HG03439 (cell line): ENCODE data around the gene ATRIP.
A peak's percentile ranks its signal among the peaks of the same experiment; 100 is the strongest.
"Not testable (repeated sequence)": the region's sequence is repeated elsewhere in the genome, so short reads cannot be mapped to it uniquely, and the experiment has no call there.

Source experiments
- ATAC-seq: cut with Tn5 transposase; IDR thresholded peaks from one replicate; pipeline ENCODE4 v1.9.1; 2021; ENCODE audit warnings: mild to moderate bottlenecking, moderate library complexity; ENCODE audit not compliant: unreplicated experiment

Gene ATRIP

GRCh38 chr3:48435774-48436476, 10.6 kb upstream of the ATRIP start:
- no peak for ATAC-seq

GRCh38 chr3:48436477-48436787, 10.1 kb upstream of the ATRIP start:
- no peak for ATAC-seq

GRCh38 chr3:48436855-48437254, 9.7 kb upstream of the ATRIP start:
- ATAC-seq, result no peak

- no peak for ATAC-seq
Measured at GRCh38 chr3:48437812-48438211, 8.7 kb upstream of the ATRIP start.

GRCh38 chr3:48439820-48440589, 6.5 kb upstream of the ATRIP start, which contains the start of the genes CCDC51 and TMA7:
CCDC51 (minus strand) TSS chr3:48440119; CDS start chr3:48435128, 4,991 bp downstream.
TMA7 (plus strand) TSS chr3:48440257; CDS start chr3:48440297, 40 bp downstream.
- ATAC-seq, result peak; percentile 88

- no peak for ATAC-seq
Measured at GRCh38 chr3:48440590-48440958, 6.0 kb upstream of the ATRIP start.

GRCh38 chr3:48441940-48442339, 4.6 kb upstream of the ATRIP start:
- ATAC-seq, result no peak

GRCh38 chr3:48445277-48445882, 1.2 kb upstream of the ATRIP start:
- ATAC-seq, result no peak

- ATAC-seq, result no peak
Measured at GRCh38 chr3:48446043-48446424, 503 bp upstream of the ATRIP start.

GRCh38 chr3:48451270-48451669, 4.7 kb downstream of the ATRIP start:
- no peak for ATAC-seq

- no peak for ATAC-seq
Measured at GRCh38 chr3:48456456-48456855, 9.9 kb downstream of the ATRIP start.

GRCh38 chr3:48459331-48459730, 12.8 kb downstream of the ATRIP start:
- no peak for ATAC-seq

- no peak for ATAC-seq
Measured at GRCh38 chr3:48459773-48460516, 13.4 kb downstream of the ATRIP start.

- no peak for ATAC-seq
Measured at GRCh38 chr3:48460517-48460902, 14.0 kb downstream of the ATRIP start.

GRCh38 chr3:48461767-48462166, 15.2 kb downstream of the ATRIP start:
- not testable (repeated sequence) for ATAC-seq

GRCh38 chr3:48463703-48464102, 17.2 kb downstream of the ATRIP start:
- ATAC-seq, result no peak

- no peak for ATAC-seq
Measured at GRCh38 chr3:48464713-48465221, 18.2 kb downstream of the ATRIP start.

GRCh38 chr3:48465237-48465530, 18.6 kb downstream of the ATRIP start:
- no peak for ATAC-seq

- peak; percentile 67 for ATAC-seq
Measured at GRCh38 chr3:48465531-48466378, 19.2 kb downstream of the ATRIP start.

- ATAC-seq, result peak; percentile 14
Measured at GRCh38 chr3:48466386-48467109, 20.0 kb downstream of the ATRIP start.
